ENCODE results near the gene DCXR. TPM values are rescaled to one million over a fixed set of nuclear protein-coding genes. Genes with fewer than 3 reads are reported as not detected.

Gene DCXR
- total and polyA plus RNA-seq, 2 of the 13 experiments (the other 11 are each of a cell fraction or from before 2014, with no cell fraction given), result 287 to 311 TPM

GRCh38 chr17:81999976-82000802, 37.3 kb downstream of the DCXR start (continued):
- no peak for TF ChIP-seq IRX3 (CRISPR knock-in tag; IDR thresholded peaks at IDR 0.05; ENCODE audit: borderline replicate concordance, low read depth)
- TF ChIP-seq ZNF512B (CRISPR knock-in tag; IDR thresholded peaks at IDR 0.05; ENCODE audit: borderline replicate concordance), result peak; percentile 84
- peak; percentile 49; the same call in 1 of the 2 replicates for TF ChIP-seq HNF1B (CRISPR knock-in tag; IDR thresholded peaks at IDR 0.05)
- TF ChIP-seq ZNF501 (CRISPR knock-in tag; IDR thresholded peaks at IDR 0.05), result peak; percentile 8; the same call in 1 of the 2 replicates
- 0 out of 2 replicates have a peak, but pooled peaks have one; percentile 7 for TF ChIP-seq KLF6 (CRISPR knock-in tag; IDR thresholded peaks at IDR 0.05)
- peak; percentile 23 for TF ChIP-seq ZNF709 (CRISPR knock-in tag; IDR thresholded peaks at IDR 0.05)
- peak; percentile 65 for TF ChIP-seq THAP7 (CRISPR knock-in tag; IDR thresholded peaks at IDR 0.05)
- TF ChIP-seq TCF12 (IDR thresholded peaks at IDR 0.05), result no peak
- TF ChIP-seq TCF12 (CRISPR knock-in tag; IDR thresholded peaks at IDR 0.05), result no peak
- TF ChIP-seq ZFX (CRISPR knock-in tag; IDR thresholded peaks at IDR 0.05; ENCODE audit: low read depth), result peak; percentile 72
- TF ChIP-seq POGK (CRISPR knock-in tag; conservative IDR thresholded peaks at IDR 0.05), result peak; percentile 95
- TF ChIP-seq NFE2L1 (CRISPR knock-in tag; IDR thresholded peaks at IDR 0.05; ENCODE audit: borderline replicate concordance), result peak; percentile 88; the same call in 1 of the 2 replicates
- no peak for TF ChIP-seq MTF1 (CRISPR knock-in tag; IDR thresholded peaks at IDR 0.05)
- peak; percentile 32; the same call in 1 of the 2 replicates for TF ChIP-seq SPEN (CRISPR knock-in tag; IDR thresholded peaks at IDR 0.05; ENCODE audit: low read depth)
- no peak for TF ChIP-seq EHMT2 (IDR thresholded peaks at IDR 0.05; ENCODE audit: borderline replicate concordance, low read depth, low read length)
- TF ChIP-seq PBX3 (CRISPR knock-in tag; IDR thresholded peaks at IDR 0.05; ENCODE audit: borderline replicate concordance), result no peak
- TF ChIP-seq NCOA1 (CRISPR knock-in tag; IDR thresholded peaks at IDR 0.05), result peak; percentile 91; the same call in 1 of the 2 replicates
- no peak; the same call in 1 of the 2 replicates for TF ChIP-seq ZNF614 (CRISPR knock-in tag; IDR thresholded peaks at IDR 0.05; ENCODE audit: borderline replicate concordance)
